SK-N-SH treated with all-trans-retinoic acid at 6 μM for 48 hours (cell line): ENCODE results near the gene ME3.

ENCODE experiments used
- ARNTL ChIP-seq: fragments of 450-650 bp; formaldehyde crosslinking; IDR thresholded peaks from 2 replicates; pipeline ENCODE4 v1.5.0; 2020; ENCODE audit warnings: low read depth, mild to moderate bottlenecking, moderate library complexity, borderline replicate concordance
- CSDC2 ChIP-seq: fragments of 250-450 bp; sonication (Bioruptor Pico); IDR thresholded peaks from 2 replicates; pipeline ENCODE4 v1.5.0; 2020; ENCODE audit warnings: mild to moderate bottlenecking, moderate library complexity
- ISL1 ChIP-seq: fragments of 250-450 bp; sonication (Bioruptor Pico); IDR thresholded peaks from 2 replicates; pipeline ENCODE4 v2.1.2; 2022; ENCODE audit warnings: mild to moderate bottlenecking, moderate library complexity
- PATZ1 ChIP-seq: fragments of 250-450 bp; sonication (Bioruptor Pico); IDR thresholded peaks from 2 replicates; pipeline ENCODE4 v1.8.0; 2020; ENCODE audit warnings: mild to moderate bottlenecking, moderate library complexity, borderline replicate concordance
- TCF4 ChIP-seq: fragments of 250-450 bp; sonication (Bioruptor Pico); IDR thresholded peaks from 2 replicates; pipeline ENCODE4 v1.8.0; 2021; ENCODE audit warnings: mild to moderate bottlenecking, moderate library complexity, borderline replicate concordance
- ZFP3 ChIP-seq: fragments of 250-450 bp; sonication (Bioruptor Pico); IDR thresholded peaks from 2 replicates; pipeline ENCODE4 v1.5.0; 2020; ENCODE audit warnings: mild to moderate bottlenecking, moderate library complexity
- ZFP30 ChIP-seq: fragments of 450-650 bp; formaldehyde crosslinking; IDR thresholded peaks from 2 replicates; pipeline ENCODE4 v1.5.0; 2022; ENCODE audit warnings: mild to moderate bottlenecking, moderate library complexity
- ZNF565 ChIP-seq: fragments of 450-650 bp; formaldehyde crosslinking; conservative IDR thresholded peaks from 2 replicates; pipeline ENCODE4 v1.5.0; 2020; ENCODE audit warnings: low read depth, mild to moderate bottlenecking, moderate library complexity
- ZNF70 ChIP-seq: fragments of 450-650 bp; formaldehyde crosslinking; IDR thresholded peaks from 2 replicates; pipeline ENCODE4 v1.5.0; 2020; ENCODE audit warnings: mild to moderate bottlenecking, moderate library complexity
- TF ChIP-seq, protein P1 (sequence below): fragments of 250-450 bp; sonication (Bioruptor Pico); IDR thresholded peaks from 2 replicates; pipeline ENCODE4 v1.5.0; 2020; ENCODE audit warnings: mild to moderate bottlenecking, moderate library complexity
- TF ChIP-seq, protein P2 (sequence below): fragments of 250-450 bp; sonication (Bioruptor Pico); IDR thresholded peaks from 2 replicates; pipeline ENCODE4 v1.8.0; 2021; ENCODE audit warnings: low read depth, mild to moderate bottlenecking, moderate library complexity, borderline replicate concordance

DNA sequence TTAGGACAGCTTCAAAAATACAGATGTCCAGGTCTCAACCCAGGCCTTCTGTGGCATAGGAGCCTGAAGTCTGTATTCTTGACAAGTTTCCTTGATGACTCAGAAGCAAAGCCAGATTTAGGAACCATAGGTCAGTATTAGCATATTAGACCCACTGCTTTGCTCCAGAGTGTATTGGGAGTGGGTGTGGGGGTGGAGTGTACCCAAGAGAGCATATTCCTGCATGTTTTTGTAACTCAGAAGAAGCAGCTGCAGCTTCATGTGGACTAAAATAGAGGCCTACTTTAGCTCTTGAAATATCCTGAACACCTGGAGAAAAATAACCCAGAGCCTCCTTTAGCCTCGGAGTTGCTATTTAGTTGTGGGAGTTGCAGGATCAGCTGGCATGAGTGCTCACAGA, 191.0 kb downstream of the ME3 start:
- TF ChIP-seq CSDC2 (CRISPR knock-in tag): no peak
- TF ChIP-seq, protein P1, sequence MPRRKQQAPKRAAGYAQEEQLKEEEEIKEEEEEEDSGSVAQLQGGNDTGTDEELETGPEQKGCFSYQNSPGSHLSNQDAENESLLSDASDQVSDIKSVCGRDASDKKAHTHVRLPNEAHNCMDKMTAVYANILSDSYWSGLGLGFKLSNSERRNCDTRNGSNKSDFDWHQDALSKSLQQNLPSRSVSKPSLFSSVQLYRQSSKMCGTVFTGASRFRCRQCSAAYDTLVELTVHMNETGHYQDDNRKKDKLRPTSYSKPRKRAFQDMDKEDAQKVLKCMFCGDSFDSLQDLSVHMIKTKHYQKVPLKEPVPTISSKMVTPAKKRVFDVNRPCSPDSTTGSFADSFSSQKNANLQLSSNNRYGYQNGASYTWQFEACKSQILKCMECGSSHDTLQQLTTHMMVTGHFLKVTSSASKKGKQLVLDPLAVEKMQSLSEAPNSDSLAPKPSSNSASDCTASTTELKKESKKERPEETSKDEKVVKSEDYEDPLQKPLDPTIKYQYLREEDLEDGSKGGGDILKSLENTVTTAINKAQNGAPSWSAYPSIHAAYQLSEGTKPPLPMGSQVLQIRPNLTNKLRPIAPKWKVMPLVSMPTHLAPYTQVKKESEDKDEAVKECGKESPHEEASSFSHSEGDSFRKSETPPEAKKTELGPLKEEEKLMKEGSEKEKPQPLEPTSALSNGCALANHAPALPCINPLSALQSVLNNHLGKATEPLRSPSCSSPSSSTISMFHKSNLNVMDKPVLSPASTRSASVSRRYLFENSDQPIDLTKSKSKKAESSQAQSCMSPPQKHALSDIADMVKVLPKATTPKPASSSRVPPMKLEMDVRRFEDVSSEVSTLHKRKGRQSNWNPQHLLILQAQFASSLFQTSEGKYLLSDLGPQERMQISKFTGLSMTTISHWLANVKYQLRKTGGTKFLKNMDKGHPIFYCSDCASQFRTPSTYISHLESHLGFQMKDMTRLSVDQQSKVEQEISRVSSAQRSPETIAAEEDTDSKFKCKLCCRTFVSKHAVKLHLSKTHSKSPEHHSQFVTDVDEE: no peak
- TF ChIP-seq TCF4 (CRISPR knock-in tag): no peak
- TF ChIP-seq ARNTL (CRISPR knock-in tag): no peak
- no peak for TF ChIP-seq ZNF565
- no peak for TF ChIP-seq PATZ1 (CRISPR knock-in tag)
- TF ChIP-seq, protein P2, sequence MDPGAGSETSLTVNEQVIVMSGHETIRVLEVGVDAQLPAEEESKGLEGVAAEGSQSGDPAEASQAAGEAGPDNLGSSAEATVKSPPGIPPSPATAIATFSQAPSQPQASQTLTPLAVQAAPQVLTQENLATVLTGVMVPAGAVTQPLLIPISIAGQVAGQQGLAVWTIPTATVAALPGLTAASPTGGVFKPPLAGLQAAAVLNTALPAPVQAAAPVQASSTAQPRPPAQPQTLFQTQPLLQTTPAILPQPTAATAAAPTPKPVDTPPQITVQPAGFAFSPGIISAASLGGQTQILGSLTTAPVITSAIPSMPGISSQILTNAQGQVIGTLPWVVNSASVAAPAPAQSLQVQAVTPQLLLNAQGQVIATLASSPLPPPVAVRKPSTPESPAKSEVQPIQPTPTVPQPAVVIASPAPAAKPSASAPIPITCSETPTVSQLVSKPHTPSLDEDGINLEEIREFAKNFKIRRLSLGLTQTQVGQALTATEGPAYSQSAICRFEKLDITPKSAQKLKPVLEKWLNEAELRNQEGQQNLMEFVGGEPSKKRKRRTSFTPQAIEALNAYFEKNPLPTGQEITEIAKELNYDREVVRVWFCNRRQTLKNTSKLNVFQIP (CRISPR knock-in tag): no peak
- TF ChIP-seq ZFP30: no peak
- TF ChIP-seq ZNF70 (CRISPR knock-in tag): no peak
- no peak for TF ChIP-seq ISL1 (CRISPR knock-in tag)
- TF ChIP-seq ZFP3 (CRISPR knock-in tag): no peak
